ENCODE data around the gene KHNYN.

Gene KHNYN

DNA sequence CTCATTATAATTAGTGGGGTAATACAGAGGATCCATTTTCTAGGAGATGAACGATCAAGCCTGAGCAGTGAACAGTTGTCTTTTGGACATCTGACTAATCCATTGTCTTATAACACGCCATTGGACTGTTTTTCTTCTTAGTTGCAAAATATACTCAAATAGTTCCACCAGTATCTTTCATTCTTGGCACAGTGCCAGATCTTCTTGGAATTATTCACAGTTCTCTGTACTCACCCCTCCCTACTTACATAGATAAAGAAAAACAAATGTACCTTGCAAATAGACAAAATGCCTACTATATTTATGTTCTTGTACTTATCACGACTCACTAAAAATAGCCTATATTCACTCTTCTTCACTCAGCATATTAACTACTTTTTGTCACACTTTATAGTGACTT lies 4.0 kb upstream of the KHNYN start:
- no peak for DNase-seq

DNA sequence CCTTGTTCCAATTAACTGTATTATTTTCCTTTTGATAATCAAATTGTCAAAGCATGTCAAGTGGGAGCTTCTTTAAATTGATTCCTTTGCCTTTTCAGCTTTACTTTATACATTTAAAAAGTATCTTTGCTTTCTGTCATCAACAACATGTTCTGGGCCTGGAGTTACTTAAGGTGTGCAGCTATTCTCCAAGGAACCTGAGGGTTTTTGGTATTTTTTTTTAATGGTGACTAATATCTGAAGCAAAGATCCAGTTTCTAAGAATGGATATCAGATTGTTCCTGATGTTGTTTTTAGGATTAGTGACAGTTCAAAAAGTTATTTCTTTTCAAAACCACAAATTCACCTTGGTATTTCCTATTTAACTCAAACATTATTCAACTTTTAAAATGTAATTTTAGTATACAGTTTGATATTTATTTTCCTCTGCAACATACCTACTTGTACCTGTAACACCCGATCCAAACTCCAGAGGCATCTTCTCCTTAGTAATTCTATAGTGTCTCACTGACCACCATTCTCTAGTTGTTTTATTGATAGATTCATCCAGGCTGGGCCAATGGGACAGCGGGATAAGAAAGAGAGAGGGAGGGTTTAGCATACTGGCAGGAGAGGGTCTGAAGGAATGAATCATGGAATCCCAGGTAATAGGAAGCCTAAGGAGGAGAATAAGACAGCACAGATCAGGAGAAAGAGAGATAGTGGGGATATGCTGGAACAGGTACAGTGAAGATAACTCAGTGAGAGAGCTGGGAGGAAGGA lies 3.4 kb upstream of the KHNYN start:
- DNase-seq: no peak

DNA sequence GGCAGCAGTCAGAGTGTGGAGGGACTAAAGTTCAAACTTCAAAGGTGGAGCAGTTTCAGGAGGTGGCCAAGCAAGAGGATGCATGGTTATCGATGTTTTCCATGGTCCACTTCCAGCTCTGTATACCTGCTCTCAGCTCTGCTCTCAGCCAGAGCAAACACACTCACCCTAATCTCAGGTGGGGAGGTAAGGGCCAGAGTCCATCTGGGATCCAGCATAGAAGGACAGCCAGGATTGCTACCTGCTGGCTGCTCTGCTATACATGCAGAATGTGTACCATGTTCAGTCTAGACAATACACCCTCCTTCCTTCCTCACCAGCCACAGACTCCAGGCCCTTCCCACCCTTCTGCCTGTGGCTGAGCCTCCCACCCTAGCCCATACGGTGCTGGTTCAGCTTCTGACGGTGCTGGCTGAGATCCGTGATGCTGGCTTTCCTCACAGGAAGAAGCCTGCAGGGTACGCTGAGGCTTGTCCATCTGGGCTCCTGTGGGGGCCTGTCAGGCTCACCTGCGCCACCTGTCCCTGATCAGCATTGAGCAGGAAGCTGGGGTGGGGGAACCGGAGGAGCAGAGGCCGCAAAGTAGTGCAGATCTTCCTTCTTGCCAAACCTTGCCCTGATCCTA lies 2.7 kb upstream of the KHNYN start:
- no peak for DNase-seq

DNA sequence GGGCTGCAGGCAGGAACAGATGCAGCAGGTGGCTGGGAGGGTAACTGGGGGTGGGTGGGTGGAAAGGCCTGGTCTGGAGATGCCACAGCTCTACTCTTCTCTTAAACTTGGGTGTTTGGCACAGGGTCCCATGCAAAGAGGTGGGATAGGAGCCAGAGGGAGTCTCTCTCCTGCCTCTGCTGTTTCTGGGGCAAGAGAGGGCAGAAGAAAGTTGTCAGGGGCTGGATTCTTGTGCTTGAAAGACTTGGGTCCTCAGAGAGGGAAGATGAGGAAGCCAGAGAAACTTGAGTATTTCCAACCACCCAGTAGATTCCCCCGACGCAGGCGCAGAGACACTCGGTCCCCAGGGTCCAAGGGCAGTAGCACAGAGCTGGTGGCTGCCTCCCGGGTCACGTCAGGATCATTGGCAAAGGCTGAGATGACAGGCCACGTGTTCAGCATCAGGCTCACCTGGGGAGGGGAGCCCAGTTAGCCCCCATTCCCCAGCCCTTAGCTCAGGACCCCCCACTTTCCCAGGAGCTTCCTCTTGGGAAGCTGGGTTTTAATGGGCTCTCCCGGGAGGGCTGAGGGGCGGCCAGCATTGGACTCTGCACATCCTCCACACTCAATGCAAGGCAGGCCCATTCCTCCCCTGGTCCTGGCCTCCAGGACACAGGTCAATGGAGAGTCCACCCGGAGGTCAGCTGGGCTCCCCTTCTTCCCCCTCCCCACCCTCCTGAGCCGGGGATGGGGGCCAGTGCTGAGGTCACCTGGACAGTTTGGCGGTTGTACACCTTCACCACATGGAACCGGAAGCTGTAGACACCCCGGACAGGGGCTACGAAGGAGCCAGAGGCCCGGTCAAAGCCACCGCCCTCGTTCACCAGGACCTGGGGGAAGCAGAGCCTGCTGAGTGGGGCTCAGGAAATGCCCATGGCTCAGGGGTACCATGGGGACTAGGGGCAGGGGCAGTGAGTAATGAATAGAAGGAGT lies 1.9 kb upstream of the KHNYN start:
- no peak for DNase-seq

DNA sequence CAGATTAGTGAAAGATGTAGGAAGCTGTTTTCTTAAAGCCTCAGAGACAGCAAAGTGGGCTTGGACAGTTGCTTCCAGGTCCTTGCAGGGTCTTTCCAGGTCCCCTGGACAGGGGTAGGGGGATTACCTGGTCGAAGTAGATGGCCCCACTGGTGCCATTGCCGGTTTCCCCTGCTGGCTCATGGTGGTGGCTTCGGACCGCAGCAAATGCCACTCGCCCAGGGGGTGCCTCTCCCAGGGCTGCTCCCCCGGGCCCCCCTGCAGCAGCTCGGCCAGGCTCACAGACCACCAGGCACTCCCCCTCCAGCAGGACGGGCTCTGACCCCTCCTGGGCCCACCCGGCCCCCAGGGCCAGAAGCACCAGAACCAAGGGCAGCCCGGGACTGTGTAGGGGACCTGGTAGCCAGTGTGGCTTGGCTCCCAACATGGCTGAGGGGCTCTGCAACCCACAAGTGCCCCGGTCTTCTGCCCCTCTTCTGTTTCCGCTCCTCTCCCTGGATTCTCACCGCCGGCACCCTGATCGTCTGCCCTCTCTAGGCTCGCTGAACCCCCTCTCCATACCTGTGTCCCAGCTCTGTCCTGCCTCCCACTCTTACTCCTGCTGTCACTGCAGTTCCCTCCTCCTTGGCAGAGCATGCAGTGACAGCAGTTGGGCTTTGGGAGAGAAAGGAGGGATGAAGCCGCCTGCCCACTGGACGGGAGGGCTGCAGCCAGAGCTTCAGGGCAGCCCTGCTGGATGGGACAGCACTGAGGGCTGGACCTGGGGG lies 943 bp upstream of the KHNYN start:
- DNase-seq: no peak

DNA sequence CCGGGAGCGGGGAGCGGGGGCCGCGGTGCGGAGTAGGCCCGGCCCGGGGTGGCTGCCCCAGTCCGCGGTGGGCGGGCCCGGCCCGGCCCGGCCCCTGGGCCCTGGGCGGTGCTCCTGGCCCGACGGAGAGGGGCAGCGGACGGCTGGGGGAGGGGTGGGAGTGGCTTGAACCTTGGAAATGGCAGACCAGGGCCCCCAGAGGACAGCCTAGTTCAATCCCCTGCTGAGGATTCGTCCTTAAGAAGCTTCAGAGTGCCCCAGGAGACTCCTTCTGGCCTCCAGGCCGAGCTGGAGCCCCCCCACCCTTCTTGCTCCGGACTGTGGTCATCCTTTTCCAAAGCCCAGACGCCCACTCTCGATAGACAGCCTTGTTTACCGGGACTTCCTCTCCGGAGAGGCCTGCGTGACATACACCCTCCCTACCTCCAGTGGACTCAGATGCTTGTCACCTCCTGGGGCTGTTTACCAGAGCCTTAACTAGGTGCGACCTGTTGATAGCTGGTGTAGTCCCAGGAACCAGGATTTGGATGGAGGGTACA lies 458 bp downstream of the KHNYN start:
- no peak for DNase-seq

DNA sequence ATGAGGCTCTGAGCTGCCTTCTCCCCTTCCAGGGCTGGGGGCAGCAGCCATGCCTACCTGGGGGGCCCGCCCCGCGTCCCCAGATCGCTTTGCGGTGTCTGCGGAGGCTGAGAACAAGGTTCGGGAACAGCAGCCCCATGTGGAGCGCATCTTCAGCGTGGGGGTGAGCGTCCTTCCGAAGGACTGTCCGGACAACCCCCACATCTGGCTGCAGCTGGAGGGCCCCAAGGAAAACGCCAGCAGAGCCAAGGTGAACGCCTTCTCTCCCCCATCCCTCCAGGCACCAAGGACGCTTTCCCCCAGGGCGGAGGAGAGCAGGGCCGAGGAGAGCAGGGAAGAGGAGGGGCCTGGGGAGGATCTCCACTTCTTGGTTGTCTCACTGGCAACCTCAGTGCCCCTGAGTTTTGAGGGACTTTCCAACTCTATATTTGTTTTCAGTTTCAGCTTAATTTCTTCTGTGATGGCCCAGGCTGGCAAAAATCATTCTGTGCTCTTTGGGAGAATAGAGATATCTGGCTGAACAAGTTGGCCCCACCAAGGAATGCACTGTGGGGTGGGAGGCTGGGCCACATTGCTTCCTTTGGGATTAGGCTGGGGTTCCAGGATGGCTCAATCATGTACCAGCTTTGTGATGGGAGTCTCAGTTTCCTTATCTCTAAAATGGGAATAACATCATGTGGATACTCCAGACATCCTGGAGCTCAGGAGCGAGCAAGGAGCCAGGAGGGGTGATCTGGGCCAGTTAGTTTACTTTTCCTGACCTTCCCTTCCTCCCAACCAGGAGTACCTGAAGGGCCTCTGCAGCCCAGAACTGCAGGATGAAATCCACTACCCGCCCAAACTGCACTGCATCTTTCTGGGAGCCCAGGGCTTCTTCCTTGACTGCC lies 1.2 kb downstream of the KHNYN start:
- peak; percentile 39 for DNase-seq

DNA sequence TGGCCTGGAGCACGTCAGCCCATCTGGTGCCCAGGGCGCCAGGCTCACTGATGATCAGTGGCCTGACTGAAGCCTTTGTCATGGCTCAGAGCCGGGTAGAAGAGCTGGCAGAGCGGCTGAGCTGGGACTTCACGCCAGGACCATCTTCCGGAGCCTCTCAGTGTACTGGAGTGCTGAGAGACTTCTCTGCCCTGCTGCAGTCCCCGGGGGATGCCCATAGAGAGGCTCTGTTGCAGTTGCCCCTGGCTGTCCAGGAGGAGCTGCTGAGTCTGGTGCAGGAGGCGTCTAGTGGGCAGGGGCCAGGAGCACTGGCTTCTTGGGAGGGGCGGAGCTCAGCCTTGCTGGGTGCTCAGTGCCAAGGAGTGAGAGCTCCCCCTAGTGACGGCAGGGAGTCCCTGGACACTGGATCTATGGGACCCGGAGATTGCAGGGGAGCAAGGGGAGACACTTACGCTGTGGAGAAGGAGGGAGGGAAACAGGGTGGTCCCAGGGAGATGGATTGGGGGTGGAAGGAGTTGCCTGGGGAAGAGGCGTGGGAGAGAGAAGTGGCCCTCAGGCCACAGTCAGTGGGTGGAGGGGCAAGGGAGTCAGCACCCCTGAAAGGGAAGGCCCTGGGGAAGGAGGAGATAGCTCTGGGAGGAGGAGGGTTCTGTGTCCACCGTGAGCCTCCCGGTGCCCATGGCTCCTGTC lies 2.0 kb downstream of the KHNYN start:
- peak; percentile 79 for DNase-seq

DNA sequence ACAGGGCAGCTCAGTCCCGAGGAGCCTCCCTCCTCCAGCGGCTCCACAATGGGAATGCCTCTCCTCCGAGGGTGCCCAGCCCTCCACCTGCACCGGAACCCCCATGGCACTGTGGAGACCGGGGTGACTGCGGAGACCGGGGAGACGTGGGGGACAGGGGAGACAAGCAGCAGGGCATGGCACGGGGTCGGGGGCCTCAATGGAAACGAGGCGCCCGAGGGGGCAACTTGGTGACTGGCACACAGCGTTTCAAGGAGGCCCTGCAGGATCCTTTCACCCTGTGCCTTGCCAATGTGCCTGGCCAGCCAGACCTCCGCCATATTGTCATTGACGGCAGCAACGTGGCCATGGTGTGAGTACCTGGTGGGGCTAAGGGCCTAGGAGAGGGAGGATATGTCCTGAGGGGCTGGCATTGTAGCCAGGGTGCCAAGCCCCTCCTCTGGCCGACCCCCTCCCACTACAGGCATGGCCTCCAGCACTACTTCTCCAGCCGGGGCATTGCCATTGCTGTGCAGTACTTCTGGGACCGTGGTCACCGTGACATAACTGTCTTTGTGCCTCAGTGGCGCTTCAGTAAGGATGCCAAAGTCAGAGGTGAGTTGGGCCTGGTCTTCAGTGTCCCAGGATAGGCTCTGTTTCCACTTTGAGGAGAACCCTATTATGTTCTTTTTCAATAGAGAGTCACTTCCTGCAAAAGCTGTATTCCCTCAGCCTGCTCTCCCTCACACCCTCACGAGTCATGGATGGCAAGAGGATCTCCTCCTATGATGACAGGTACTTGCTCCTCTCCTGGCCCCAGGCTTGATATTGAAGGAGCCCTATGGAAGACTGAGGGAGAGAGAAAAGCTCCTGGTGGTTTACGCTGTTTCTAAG lies 2.7 kb downstream of the KHNYN start:
- DNase-seq: no peak

DNA sequence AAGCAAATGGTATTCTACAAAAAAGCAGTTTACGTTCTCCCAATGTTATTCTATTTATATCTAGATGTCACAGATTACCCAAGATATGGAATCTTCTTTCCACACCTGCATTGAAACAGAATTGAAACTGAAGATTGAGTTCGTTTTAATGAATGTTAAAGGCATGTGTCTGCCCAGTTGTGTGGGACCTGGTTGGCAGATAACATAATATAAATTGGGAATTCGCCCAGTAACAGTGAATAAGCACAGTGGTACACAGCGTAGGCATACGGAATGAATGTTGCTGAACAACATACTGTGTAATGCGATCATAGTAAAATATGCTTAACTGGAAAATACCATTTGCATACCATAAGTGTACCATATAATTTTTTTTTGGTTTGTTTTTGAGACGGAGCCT lies 4.3 kb downstream of the KHNYN start:
- DNase-seq: no peak

DNA sequence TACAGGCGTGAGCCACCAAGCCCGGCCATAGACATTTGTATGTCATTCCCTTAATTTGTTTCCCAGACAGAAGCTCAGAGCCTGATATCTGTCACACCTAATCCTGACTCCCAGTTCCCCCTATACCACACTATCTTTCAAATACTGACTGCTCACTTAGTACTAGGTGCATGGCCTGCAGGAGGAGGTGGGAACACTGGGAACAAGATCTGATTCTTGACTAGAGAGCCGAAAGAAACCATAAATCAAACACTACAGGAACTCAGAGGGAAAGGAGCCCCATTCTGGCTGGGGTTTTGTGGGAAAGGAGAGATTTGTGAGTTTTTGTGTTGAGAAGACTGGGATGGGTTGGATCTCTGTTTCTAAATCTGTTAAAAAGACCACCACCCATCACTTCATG lies 4.9 kb downstream of the KHNYN start:
- no peak for DNase-seq

DNA sequence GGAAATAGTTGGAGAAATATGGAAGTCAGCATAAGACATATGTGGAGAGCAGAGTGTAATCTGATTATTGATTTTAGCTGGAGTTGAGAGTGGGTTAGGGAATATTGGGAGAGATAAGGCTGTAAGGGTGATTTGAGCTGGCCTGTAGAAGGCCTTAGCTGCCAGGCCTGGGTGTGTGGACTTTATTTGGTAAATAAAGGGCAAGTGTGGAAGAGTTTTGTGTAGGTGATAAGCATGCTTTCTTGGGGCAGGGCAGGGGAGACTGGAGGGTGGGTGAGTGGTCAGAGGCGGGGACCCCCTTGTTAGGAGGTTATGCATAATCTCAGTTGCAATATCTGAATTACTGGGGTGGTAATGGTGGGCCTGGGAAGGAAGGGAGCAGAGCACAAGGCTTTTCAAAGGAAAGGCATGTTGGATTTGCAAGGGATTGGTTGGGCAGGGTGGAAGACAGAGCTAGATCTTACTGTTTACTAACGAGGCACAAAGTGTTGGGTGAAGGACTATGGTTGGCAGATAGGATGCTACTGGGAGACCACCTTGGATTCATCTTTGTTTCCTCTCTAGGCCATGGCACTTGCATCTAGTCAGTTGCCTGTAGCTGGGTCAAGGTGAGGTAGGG lies 5.5 kb downstream of the KHNYN start:
- DNase-seq: no peak

DNA sequence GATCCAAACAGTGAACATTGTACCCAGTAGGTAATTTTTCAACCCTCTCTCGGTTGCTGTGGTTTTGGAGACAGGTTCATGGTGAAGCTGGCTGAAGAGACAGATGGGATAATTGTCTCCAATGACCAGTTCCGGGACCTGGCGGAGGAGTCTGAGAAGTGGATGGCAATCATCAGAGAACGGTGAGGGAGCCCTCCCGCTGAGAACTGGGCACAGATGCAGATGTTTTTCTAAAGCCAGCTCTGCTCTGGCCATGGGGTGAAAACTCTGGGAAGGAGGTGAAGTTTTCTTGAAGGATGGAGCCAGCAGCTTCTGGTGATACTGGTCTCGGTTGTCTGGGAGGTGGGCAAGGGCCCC lies 6.2 kb downstream of the KHNYN start:
- no peak for DNase-seq

DNA sequence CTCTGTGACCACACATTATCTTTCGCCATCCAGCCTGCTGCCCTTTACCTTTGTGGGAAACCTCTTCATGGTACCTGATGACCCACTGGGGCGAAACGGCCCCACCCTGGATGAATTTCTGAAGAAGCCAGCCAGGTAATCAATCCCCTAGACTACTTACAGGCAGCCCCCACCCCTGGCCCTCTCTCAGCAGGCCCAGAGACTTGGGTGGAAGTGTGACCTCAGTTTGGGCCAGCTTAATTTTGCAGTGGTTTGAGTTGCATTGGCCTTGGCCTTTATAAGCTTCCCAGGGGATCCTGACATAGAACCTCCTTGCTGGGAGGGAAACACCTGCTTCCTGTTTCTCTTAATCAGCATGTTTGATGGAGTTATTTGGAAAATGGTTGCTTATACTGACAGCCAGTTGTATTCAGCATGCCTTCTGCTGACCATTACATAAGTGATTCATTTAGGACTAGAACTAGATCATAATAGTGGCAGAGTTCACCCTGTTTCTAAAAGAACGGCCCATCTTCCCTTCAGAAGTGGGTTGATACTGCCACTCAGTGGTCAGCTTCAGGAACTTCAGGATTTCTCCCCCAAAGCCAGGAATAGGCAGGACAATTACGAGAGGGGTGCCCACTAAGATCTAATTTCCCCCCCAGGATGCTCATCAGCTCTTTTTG lies 6.7 kb downstream of the KHNYN start:
- no peak for DNase-seq

DNA sequence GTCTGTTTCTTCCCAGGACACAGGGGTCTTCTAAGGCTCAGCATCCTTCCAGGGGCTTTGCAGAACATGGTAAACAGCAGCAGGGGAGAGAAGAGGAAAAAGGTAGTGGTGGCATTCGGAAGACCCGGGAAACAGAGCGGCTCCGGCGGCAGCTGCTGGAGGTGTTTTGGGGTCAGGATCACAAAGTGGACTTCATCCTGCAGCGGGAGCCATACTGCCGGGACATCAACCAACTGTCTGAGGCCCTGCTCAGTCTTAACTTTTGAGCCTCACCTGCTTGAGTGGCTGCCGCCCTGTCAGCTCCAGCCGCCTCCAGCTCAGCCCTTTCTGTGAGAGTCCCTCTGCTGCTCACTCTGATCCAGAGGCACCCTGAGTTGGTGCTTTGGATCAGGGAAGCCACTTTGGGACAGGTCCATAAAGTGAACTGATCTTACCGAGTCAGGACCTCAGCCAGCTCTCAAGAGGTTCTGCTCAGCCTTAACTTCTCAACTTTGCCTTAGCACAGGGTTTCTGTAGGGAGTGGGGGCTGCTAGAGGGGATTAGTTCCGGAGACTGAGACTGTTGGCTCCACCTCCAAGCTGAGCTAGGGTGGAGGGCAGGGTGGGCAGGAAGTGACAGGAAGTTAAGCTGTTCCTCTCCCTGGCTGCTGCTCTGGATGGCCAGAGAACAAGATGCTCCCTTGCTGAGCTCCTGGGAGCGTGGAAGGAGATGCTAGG lies 7.4 kb downstream of the KHNYN start:
- no peak for DNase-seq

DNA sequence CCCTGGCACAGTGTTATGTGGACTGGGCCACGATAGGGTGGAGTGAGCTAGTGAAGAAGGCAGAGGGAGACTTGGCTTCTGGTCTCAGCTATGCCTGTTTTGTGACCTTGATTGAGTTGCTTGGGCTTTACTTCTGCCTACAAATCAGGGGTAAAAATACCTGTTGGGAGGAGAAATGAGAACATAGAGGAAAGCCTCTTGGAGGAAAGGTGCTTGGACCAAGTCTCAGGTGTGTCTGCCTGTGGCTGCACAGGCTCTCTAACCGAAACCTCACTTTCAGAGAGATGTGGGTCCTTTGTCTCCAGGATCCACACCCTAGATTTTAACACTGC lies 7.9 kb downstream of the KHNYN start:
- DNase-seq: no peak

DNA sequence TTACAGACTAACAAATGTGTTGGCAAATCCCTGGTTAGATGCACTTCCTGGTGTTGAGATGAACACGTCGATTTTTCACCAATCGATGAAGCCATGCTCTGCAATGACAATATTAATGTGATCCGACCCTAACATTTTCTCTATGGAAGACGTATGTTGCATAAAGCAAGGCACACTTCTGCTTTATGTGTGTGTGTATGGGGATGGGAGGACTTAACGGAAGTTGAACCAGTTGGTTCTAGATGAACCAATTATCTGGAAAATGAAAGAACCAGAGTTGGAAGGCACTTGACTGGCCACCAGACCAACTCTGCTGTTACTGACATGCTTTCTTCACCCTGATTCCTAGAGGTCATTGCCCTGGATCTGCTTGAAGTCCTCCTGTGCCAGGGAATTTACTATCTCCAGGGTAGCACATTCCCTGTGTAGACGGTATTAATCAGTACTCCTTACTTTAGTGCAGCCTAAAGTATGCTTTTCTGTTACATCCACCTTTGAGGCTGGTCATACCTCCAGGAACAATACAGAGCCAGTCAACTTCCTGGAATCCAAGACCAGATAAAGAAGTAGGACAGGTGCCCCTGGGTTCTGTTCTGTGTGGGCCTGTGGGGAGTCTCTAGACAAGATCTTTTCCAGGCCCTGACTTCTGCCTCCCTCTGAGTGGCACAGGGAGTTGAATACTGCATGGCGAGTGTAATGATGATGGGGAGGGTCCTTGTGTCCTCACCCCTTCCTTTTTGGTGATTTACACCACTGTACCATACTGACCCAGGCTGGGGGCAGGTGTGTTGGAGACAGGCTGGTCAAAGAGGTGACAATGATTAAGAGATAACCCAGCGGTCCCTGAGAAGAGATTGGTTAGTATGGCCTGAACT lies 8.7 kb downstream of the KHNYN start:
- DNase-seq: no peak
